Omental fat pad (tissue), 4 donors: Measurements from ENCODE around the gene FYCO1. TPM values are rescaled to one million over a fixed set of nuclear protein-coding genes. Genes with fewer than 3 reads are reported as not detected.

Experiments
- ATAC-seq: fragments of 150-250 bp; one replicate; pipeline ENCODE4 v1.9.1; 2016; ENCODE audit warnings: mild to moderate bottlenecking, moderate library complexity; ENCODE audit not compliant: low FRiP score
- DNase-seq: peaks from one replicate; pipeline ENCODE4 v3.0.0-alpha.2; 2019; ENCODE audit warnings: low spot score
- total RNA-seq, 4 donors: library from RNA; depleted of rRNA; stranded (reverse); fragments of >200 nt; gene quantifications; one replicate each; pipeline ENCODE4 v1.1.0, GENCODE V29; 2016
- TF ChIP-seq, protein P1 (sequence below), 3 donors: fragments of 450-650 bp; IDR thresholded peaks; one replicate each; pipeline ENCODE4 v1.5.1; 2016 to 2017; ENCODE audit warnings: antibody characterized with exemption in 3 of 3, mild to moderate bottlenecking in 3 of 3, moderate library complexity in 2 of 3

The FYCO1 gene
- total RNA-seq, 4 donors from 2014 or later, result 44.7 to 51.4 (median 47.3) TPM

GRCh38 chr3:45917146-45917898 lies 78.3 kb downstream of the FYCO1 start:
- ATAC-seq (no peak), DNase-seq (no peak)
- TF ChIP-seq, protein P1, sequence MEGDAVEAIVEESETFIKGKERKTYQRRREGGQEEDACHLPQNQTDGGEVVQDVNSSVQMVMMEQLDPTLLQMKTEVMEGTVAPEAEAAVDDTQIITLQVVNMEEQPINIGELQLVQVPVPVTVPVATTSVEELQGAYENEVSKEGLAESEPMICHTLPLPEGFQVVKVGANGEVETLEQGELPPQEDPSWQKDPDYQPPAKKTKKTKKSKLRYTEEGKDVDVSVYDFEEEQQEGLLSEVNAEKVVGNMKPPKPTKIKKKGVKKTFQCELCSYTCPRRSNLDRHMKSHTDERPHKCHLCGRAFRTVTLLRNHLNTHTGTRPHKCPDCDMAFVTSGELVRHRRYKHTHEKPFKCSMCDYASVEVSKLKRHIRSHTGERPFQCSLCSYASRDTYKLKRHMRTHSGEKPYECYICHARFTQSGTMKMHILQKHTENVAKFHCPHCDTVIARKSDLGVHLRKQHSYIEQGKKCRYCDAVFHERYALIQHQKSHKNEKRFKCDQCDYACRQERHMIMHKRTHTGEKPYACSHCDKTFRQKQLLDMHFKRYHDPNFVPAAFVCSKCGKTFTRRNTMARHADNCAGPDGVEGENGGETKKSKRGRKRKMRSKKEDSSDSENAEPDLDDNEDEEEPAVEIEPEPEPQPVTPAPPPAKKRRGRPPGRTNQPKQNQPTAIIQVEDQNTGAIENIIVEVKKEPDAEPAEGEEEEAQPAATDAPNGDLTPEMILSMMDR (IDR thresholded peaks at IDR 0.05), result no peak

GRCh38 chr3:45915518-45916231 lies 79.9 kb downstream of the FYCO1 start:
- ATAC-seq (peak; percentile 71), DNase-seq (no peak)
- TF ChIP-seq, protein P1 (IDR thresholded peaks at IDR 0.05), result no peak

GRCh38 chr3:45915059-45915439 lies 80.6 kb downstream of the FYCO1 start:
- ATAC-seq, result no peak
- TF ChIP-seq, protein P1 (IDR thresholded peaks at IDR 0.05), result no peak
- no peak for DNase-seq

GRCh38 chr3:45914362-45915058 lies 81.1 kb downstream of the FYCO1 start:
- TF ChIP-seq, protein P1 (IDR thresholded peaks at IDR 0.05), result no peak
- DNase-seq (no peak), ATAC-seq (no peak)

DNA sequence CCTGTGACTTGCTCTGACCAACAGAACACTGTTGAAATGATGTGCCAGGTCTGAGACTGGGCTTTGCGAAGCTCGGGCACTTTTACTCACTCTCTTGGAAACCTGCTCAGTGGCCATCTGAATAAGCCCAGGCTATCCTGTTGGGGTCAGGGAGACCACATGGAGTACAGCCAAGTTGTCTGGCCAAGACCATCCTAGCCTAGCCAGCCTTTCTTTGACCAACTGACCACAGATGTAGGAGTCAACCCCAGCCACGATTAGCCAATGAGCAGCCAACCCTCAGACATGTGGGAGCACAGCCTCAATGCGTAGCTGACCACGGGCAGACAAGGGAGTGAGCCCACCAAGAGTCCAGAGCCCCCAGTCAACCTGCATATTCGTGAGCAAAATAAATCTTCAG lies 83.2 kb downstream of the FYCO1 start:
- DNase-seq (no peak), ATAC-seq (no peak)
- TF ChIP-seq, protein P1 (IDR thresholded peaks at IDR 0.05), result no peak

- ATAC-seq (no peak), DNase-seq (no peak)
- TF ChIP-seq, protein P1 (IDR thresholded peaks at IDR 0.05), result no peak
Observed at GRCh38 chr3:45911511-45912226, 84.0 kb downstream of the FYCO1 start.
